GM12873 (cell line): Measurements from ENCODE around the gene SUPT4H1.

Source experiments
- TF ChIP-seq, protein P1 (sequence below): IDR thresholded peaks from 2 replicates; pipeline ENCODE4 v1.5.1; 2012; ENCODE audit warnings: low read depth, mild to moderate bottlenecking, moderate library complexity, low read length, control low read depth; ENCODE audit not compliant: insufficient read depth; ENCODE audit errors: missing control alignments

SUPT4H1 gene

DNA sequence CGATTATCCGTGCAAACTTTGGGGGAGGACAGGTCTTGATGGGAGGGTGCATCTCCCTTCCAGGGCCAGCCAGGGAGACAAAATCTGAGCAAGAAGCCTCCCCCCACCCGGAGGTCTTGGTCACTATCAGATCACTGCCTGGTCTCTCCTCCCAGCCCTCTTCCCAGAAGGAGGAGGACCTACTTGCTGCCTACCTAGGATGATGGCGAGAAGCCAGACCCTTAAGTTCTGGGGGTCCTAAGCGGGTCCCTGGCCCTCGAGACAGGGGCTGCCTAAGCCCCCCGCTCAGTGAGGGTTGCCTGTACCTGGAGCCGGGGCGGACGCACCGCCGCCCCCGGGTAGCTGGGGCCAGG lies 28.0 kb downstream of the SUPT4H1 start:
- TF ChIP-seq, protein P1, sequence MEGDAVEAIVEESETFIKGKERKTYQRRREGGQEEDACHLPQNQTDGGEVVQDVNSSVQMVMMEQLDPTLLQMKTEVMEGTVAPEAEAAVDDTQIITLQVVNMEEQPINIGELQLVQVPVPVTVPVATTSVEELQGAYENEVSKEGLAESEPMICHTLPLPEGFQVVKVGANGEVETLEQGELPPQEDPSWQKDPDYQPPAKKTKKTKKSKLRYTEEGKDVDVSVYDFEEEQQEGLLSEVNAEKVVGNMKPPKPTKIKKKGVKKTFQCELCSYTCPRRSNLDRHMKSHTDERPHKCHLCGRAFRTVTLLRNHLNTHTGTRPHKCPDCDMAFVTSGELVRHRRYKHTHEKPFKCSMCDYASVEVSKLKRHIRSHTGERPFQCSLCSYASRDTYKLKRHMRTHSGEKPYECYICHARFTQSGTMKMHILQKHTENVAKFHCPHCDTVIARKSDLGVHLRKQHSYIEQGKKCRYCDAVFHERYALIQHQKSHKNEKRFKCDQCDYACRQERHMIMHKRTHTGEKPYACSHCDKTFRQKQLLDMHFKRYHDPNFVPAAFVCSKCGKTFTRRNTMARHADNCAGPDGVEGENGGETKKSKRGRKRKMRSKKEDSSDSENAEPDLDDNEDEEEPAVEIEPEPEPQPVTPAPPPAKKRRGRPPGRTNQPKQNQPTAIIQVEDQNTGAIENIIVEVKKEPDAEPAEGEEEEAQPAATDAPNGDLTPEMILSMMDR = no peak

DNA sequence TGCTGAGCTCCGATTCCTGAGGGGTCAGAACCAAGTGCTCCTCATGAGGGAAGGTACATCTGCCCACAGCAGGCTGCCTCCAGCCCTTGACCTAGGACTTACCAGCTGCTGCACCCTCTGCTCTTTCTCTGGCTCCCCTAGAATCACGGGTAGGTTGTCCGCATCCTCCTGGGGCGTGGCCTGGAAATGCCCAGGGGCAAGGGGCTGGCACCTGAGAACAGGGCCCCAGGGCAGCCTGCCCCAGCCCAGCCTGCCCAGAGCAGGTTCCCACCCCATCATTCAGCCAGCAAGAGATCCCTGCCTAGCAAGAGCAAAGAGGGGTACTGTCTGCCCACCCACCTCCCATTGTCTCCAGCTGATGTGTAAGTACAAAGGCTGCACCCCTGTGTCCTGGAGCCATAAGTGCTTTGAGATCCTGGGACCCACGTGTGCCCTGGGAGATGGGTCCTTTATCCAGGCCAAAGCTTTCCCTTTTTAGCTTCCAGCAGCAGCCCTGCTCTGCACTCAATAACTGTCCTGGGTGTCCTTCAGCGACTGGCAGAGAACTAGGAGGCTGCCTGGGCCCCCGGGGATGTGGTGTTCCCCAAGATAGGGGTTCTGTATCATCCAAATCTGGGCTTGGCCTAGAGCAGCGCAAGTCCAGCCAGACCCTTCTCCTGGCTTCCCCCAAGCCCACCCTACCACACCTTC lies 28.5 kb downstream of the SUPT4H1 start:
- TF ChIP-seq, protein P1 = no peak

DNA sequence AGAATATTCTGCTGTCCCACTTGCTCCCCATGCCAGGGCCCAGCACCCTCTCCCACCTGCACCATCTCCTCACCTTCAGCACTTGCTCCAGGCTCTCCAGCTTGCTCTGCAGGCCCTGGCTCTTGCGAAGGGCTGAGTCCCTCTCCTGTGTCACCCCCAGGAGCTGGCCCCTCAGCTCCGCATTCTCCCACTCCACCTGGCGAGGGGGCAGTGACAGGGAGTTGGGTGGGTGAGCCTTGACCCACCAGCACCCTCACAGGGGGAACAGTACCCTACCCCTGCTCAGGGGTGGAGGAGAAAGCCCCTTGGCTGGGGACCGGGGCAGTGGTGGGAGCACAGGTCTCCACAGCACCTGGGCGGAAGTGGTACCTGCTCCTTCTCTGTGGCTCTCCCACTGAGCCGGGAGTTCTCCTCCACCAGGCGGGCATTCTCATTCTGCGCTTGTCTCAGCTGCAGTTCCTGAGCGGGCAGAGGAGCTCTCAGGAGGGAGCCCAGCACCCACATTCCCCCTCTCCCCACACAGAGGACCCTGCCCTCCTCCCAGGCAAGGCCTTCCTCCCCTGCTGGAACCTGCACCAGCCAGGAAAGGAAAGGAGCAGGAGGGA lies 29.3 kb downstream of the SUPT4H1 start:
- TF ChIP-seq, protein P1 = no peak

DNA sequence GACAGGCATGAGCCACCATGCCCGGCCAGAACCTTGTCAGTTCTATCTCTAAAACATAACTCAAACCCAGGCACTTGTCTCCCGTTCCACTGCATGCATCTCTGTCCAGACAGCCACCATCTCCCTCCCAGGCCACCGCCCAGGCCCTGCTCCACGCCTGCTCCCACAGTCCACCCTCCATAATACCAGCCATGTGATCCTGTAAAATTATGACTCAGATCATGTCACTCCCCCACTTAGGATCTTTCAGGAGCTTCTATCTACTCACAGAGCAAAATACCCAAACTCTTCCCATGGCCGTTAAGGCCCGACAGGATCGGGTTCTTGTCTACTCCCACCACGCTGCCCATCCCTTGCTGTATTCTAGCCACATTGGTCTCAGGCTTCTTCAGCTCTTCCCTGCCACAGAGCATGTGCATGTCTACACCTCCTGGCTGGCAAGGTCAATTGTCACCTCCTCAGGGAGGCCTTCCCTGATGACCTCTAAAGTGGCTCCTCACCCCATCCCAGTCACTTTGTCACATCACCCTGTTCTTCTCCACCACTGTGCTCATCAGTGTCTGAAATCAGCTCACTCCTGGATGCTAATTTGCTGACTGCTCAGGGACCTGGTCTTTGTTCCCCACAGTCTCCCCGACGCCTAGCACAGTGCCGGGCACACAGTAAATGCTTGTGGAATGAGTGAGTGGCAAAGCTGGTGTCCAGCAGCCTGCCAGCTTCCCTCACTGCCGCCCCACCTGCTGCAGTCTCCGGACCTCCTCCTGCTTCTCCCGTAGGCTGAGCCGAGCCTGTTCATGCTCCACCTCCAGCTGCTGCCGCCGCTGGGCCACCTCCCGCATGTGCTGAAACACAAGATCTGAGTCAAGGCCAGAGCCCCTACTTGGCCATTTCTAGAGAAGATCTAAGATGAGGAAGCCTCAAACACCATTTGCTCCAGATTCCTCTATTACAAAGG lies 30.2 kb downstream of the SUPT4H1 start:
- TF ChIP-seq, protein P1 = no peak

DNA sequence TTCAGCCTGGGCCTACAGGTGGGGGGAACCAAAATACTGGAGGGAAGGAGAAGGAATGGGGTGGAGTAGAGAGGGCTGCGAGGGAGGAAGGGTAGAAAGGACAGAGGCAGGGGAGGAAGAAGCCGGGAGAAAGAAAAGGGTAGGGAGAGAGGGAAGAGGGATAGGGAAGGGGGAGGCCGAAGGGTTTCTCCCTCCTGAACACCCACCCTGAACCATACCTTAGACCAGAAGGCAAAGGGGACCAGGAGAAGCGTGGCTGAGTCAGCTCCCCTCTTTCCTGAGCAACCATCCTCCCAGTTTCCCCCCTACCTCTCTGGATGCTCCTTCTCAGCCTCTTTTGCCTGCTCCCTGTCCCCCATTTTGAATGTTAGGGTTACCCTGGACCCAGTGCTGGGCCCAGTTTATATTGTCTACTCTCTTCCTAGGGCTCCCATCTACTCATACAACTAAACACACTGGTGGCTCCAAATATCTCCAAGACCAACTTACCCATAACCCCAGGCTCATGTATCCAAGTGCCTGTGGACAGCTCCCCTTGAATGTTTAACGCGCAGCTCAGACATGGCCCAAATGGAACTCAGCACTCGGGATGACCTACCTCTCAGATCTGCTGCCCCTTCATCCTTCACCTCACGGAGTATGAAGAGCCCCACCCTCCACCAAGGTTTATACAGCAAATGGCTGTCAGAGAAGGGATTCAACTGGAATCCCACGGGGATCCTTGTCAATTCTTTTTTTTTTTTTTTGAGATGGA lies 31.3 kb downstream of the SUPT4H1 start:
- TF ChIP-seq, protein P1 = no peak

DNA sequence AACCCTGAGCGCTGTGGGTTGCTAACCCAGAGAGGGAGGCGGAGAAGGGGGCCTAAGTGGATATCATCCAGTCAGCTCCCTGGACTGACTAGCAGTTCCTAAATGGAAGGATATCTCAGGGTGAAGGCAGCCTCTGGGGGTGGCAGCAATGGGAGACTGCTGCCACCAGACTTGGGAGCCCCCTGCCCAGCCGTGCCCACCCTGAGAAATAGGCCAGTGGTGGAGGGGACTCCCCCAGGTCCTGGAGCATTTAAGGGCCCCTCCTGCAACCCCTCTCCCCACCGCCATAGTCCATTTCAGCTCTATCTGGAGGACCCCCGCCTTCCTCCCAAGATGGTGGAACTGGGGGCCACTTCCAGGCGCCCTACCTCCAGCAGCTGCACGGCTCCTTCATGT lies 31.8 kb downstream of the SUPT4H1 start:
- TF ChIP-seq, protein P1 = no peak
